Bronchial epithelial cell (primary cell): Measurements from ENCODE around the gene SCG2. TPM values are rescaled to one million over a fixed set of nuclear protein-coding genes. Genes with fewer than 3 reads are reported as not detected.
A peak's percentile ranks its signal among the peaks of the same experiment; 100 is the strongest.

Experiments used
- DNase-seq: peaks from one replicate; pipeline ENCODE4 v3.0.0-alpha.2; 2010; ENCODE audit warnings: low read depth
- FAIRE-seq: peaks from 2 replicates; lab custom pipeline; 2011; peaks lifted over from hg19 to GRCh38; lab: Jason Lieb, UNC
- H3K27me3 ChIP-seq: 2 replicates; pipeline ENCODE4 v1.5.1; 2011; ENCODE audit warnings: low read length; ENCODE audit not compliant: control insufficient read depth, insufficient read depth
- H3K36me3 ChIP-seq: 2 replicates; pipeline ENCODE4 v1.5.1; 2011; ENCODE audit warnings: low read length; ENCODE audit not compliant: control insufficient read depth, insufficient read depth
- H3K4me3 ChIP-seq: 2 replicates; pipeline ENCODE4 v1.5.1; 2011; ENCODE audit warnings: mild to moderate bottlenecking, low read depth, low read length, control low read depth
- CTCF ChIP-seq: IDR thresholded peaks from 2 replicates; pipeline ENCODE4 v1.5.1; 2011; ENCODE audit warnings: mild to moderate bottlenecking, moderate library complexity, low read length, control low read depth, inconsistent platforms; ENCODE audit not compliant: insufficient read depth, severe bottlenecking
- total RNA-seq: library from RNA; depleted of rRNA; stranded (reverse); fragments of >200 nt; gene quantifications from 2 replicates; pipeline ENCODE4 v1.2.1, GENCODE V29; 2014

SCG2 gene
- total RNA-seq, 1 donor from 2014 or later, result 0.26 TPM

DNA sequence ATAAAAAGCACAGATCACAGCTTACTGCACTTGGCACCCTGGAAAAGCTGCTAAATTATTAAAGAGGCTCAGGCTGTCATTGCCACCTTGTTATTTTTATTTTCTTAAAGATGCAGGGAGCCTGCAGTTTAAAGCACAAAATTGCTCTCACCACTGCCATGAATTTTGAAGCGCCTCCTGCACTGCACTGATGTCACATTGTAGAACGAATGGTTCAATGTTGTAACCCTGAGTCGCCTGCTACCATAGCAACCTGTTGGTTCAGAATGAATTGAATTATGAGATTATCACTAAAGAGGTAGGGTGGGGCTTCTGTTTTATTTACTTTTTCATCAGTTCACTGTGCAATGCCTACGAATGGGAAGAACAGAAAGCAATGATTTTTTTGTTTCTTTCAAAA lies 16.5 kb downstream of the SCG2 start:
- no peak for TF ChIP-seq CTCF
- Histone ChIP-seq H3K27me3 (no peaks in the 10 kb centered on the region), H3K36me3 (no peaks in the 10 kb centered on the region), H3K4me3 (no peak overlapping the region)
- FAIRE-seq, result no peak
- DNase-seq, result peak; percentile 15

DNA sequence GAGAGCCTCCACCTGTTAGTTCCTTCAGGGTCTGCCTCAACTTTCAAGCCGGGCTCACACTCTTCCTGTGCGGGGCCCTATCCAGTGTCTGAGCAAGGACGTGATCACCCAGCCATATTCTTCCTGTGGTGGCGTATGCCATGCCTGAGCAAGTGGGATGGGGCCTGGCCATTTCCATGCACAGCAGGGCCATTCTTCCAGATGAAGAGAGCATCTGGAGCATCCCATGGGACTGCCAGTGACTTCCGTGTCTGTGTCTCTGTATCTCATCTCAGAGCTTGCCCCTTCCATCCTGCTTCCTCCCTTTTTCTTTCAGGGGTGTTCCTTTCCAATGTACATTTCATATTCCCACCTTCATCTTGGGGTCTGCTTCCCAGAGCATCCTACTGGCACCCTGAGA lies 20.2 kb downstream of the SCG2 start:
- no peaks in the 10 kb centered on the region for H3K27me3 ChIP-seq
- DNase-seq (no peak), FAIRE-seq (peak; percentile 87)
- TF ChIP-seq CTCF, result no peak
- H3K36me3 ChIP-seq, result no peaks in the 10 kb centered on the region
- H3K4me3 ChIP-seq, result no peak overlapping the region

- Histone ChIP-seq H3K4me3 (no peak overlapping the region), H3K36me3 (no peaks in the 10 kb centered on the region), H3K27me3 (no peaks in the 10 kb centered on the region)
- no peak for TF ChIP-seq CTCF
- FAIRE-seq, result no peak
- peak; percentile 29 for DNase-seq
Measured at GRCh38 chr2:223580951-223581350, 21.2 kb downstream of the SCG2 start.

DNA sequence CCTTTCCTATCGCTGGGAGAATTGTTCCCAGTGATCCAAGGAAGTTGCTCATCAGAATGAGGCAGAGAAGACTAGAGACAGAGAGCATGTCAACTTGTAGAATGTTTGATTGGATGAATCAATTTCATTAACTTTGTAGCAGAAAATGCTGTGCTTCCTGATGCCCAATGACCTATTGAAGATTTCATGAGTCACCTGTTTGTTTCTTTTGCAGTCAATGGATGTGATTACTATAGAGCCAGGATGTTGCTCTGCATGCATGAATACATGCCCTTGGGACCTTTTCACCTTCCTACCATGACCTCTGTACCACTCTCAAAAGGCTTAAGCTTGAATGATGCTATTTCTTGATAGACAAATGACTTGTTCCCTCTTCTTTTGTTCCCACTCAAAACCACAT lies 23.3 kb downstream of the SCG2 start:
- Histone ChIP-seq H3K27me3 (no peaks in the 10 kb centered on the region), H3K36me3 (no peaks in the 10 kb centered on the region), H3K4me3 (no peak overlapping the region)
- FAIRE-seq (no peak), DNase-seq (no peak)
- no peak for TF ChIP-seq CTCF

DNA sequence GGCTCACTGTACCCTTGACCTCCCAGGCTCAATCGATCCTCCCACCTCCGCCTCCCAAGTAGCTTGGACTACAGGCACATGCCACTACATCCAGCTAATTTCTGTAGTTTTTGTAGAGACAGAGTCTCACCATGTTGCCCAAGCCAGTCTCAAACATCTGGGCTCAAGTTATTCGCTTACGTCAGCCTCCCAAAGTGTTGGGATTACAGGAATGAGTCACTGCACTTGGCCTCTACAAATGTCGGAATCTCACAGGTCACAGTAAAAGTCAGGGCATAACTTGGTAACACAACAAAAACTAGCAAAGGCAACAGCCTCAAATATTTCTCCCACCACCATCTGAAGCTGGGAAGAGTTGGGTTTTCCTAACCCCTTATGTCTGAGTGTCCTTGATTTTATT lies 25.3 kb downstream of the SCG2 start:
- TF ChIP-seq CTCF, result no peak
- FAIRE-seq, result peak; percentile 43
- DNase-seq, result peak; percentile 56
- no peaks in the 10 kb centered on the region for H3K27me3 ChIP-seq
- no peak overlapping the region for H3K4me3 ChIP-seq
- no peaks in the 10 kb centered on the region for H3K36me3 ChIP-seq

- TF ChIP-seq CTCF, result no peak
- Histone ChIP-seq H3K4me3 (no peak overlapping the region), H3K27me3 (no peaks in the 10 kb centered on the region), H3K36me3 (no peaks in the 10 kb centered on the region)
- DNase-seq (no peak), FAIRE-seq (no peak)
Measured at GRCh38 chr2:223570784-223571183, 31.4 kb downstream of the SCG2 start.
